ENCODE data around the gene NLRP9. TPM values are rescaled to one million over a fixed set of nuclear protein-coding genes. Genes with fewer than 3 reads are reported as not detected.

The NLRP9 gene
- total RNA-seq, 1 donor from 2014 or later = not detected

DNA sequence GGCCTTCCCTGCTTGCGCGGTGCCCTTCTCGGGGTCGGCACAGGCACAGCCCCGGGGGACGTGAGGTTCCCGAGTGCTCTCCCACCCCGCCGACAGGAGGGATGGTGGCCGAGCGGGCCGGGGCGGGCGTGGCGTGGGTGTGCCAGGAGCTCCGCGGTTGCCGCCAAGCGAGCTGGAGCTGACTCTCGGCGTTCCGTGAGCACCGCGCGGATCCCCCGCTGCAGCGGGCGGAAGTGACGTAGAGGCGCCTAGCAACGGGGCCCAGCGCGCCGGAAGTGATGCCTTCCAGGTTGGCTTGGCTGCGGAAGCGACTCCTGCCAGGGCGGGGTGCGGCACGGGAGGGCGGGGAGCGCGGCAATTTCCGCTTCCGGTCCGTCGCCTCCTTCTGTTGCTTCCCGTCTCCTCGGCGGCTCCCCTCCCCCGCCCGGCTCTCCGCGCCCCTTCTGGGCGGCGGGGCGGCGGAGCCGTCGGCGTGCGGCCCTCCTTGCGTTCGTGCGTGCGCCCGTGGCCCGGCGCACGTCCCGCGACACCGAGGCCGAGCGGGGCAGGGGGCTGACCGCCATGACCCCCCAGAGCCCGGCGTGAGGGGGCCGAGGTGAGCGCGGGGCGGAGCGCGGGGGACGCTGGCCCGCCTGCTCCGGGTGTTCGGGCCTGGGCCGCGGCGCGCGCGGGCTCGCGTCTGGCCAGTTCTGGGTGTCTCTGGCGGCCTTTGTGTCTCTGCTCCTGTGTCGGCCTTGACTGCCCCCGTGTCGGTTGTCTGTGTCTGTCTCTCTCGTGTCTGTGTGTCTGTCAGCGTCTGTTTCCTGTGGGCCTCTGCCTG lies 63.2 kb downstream of the NLRP9 start, which contains the start of gene EPN1:
TSS of gene EPN1 (plus strand) at position 386 of the 820 bp plus-strand sequence. CDS start 3,402 bp downstream, outside the sequence.
- Mint-ChIP-seq H3K27ac (ENCODE audit: unreplicated experiment) (peak within 1 kb of the TSS; percentile 92), H3K36me3 (ENCODE audit: unreplicated experiment) (peaks cover 13% of the 10 kb centered on the region), H3K9me3 (ENCODE audit: unreplicated experiment) (no peaks in the 10 kb centered on the region), H3K4me3 (ENCODE audit: unreplicated experiment) (peak within 1 kb of the TSS; percentile 97), H3K4me1 (ENCODE audit: unreplicated experiment) (peaks cover 44% of the 10 kb centered on the region), H3K27me3 (ENCODE audit: unreplicated experiment) (no peaks in the 10 kb centered on the region)
- DNase-seq (ENCODE audit: extremely low spot score, unreplicated experiment) = peak; percentile 98
- TF ChIP-seq, protein P1, sequence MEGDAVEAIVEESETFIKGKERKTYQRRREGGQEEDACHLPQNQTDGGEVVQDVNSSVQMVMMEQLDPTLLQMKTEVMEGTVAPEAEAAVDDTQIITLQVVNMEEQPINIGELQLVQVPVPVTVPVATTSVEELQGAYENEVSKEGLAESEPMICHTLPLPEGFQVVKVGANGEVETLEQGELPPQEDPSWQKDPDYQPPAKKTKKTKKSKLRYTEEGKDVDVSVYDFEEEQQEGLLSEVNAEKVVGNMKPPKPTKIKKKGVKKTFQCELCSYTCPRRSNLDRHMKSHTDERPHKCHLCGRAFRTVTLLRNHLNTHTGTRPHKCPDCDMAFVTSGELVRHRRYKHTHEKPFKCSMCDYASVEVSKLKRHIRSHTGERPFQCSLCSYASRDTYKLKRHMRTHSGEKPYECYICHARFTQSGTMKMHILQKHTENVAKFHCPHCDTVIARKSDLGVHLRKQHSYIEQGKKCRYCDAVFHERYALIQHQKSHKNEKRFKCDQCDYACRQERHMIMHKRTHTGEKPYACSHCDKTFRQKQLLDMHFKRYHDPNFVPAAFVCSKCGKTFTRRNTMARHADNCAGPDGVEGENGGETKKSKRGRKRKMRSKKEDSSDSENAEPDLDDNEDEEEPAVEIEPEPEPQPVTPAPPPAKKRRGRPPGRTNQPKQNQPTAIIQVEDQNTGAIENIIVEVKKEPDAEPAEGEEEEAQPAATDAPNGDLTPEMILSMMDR (IDR thresholded peaks at IDR 0.05) = no peak

DNA sequence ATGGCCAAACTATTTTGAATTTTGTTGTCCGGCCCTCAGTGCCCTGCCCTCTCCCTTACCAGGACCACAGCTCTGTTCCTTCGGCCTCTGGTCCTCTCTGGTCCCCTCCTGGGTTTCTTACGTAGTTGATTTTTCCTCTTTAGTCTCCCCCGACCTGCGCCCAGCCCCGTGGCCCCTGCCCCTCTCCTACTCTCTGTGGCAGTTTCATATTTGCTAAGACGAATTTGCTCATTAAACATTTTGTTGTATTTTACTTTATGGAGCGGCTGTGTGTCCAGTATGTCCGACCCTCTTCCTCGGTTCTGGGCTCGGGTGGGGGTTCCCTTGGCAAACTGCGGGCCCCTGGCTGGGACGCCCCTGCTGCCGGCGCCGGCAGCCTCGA lies 63.8 kb downstream of the NLRP9 start:
- Mint-ChIP-seq H3K27me3 (ENCODE audit: unreplicated experiment) (no peaks in the 10 kb centered on the region), H3K4me1 (ENCODE audit: unreplicated experiment) (peaks cover 44% of the 10 kb centered on the region), H3K4me3 (ENCODE audit: unreplicated experiment) (peak overlapping the region; percentile 97), H3K27ac (ENCODE audit: unreplicated experiment) (peak overlapping the region; percentile 70), H3K36me3 (ENCODE audit: unreplicated experiment) (peaks cover 14% of the 10 kb centered on the region), H3K9me3 (ENCODE audit: unreplicated experiment) (no peaks in the 10 kb centered on the region)
- TF ChIP-seq, protein P1 (IDR thresholded peaks at IDR 0.05) = no peak
- no peak for DNase-seq (ENCODE audit: extremely low spot score, unreplicated experiment)

DNA sequence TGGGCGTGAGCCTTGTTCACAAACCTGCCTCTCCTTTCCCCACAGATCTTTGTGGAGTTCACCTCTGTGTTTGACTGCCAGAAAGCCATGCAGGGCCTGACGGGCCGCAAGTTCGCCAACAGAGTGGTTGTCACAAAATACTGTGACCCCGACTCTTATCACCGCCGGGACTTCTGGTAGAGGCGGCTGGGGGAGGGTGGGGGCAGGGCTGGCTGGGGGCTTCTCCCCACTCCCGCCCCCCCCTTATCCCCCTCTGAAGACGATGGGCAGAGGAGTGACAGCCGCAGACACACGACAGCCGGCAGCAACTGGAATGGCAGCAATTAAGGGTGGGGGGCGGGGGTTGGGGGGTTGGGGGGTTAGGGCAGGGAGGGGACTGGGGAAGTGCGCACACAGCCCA lies 64.3 kb downstream of the NLRP9 start:
- peaks cover 44% of the 10 kb centered on the region for H3K4me1 Mint-ChIP-seq (ENCODE audit: unreplicated experiment)
- TF ChIP-seq, protein P1 (IDR thresholded peaks at IDR 0.05) = no peak
- peak overlapping the region; percentile 27 for H3K27ac Mint-ChIP-seq (ENCODE audit: unreplicated experiment)
- H3K9me3 Mint-ChIP-seq (ENCODE audit: unreplicated experiment) = no peaks in the 10 kb centered on the region
- no peak for DNase-seq (ENCODE audit: extremely low spot score, unreplicated experiment)
- H3K36me3 Mint-ChIP-seq (ENCODE audit: unreplicated experiment) = peaks cover 17% of the 10 kb centered on the region
- no peaks in the 10 kb centered on the region for H3K27me3 Mint-ChIP-seq (ENCODE audit: unreplicated experiment)
- no peak overlapping the region for H3K4me3 Mint-ChIP-seq (ENCODE audit: unreplicated experiment)

DNA sequence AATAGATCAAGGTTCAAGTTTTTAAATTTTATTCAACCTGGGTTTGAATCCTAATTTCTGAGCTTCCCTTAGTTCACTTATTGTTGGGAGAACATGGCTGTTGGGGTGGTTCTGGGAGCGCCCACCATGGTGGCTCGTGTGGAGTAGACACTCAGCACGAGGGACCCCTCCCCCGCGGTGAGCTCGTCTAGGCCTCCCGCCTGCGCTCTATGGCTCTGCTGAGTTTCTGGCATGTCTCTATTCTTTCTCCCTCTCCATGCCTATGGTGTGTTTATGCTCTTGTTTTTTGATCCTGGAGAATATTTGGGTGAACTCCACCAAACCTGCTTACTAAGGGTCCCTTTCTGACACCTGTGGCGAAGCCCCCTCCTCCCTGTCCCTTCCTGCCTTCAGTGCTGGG lies 64.7 kb downstream of the NLRP9 start:
- Mint-ChIP-seq H3K36me3 (ENCODE audit: unreplicated experiment) (peaks cover 16% of the 10 kb centered on the region), H3K27me3 (ENCODE audit: unreplicated experiment) (no peaks in the 10 kb centered on the region), H3K4me3 (ENCODE audit: unreplicated experiment) (no peak overlapping the region), H3K4me1 (ENCODE audit: unreplicated experiment) (peaks cover 42% of the 10 kb centered on the region), H3K27ac (ENCODE audit: unreplicated experiment) (peak overlapping the region; percentile 27), H3K9me3 (ENCODE audit: unreplicated experiment) (no peaks in the 10 kb centered on the region)
- no peak for DNase-seq (ENCODE audit: extremely low spot score, unreplicated experiment)
- TF ChIP-seq, protein P1 (IDR thresholded peaks at IDR 0.05) = no peak

DNA sequence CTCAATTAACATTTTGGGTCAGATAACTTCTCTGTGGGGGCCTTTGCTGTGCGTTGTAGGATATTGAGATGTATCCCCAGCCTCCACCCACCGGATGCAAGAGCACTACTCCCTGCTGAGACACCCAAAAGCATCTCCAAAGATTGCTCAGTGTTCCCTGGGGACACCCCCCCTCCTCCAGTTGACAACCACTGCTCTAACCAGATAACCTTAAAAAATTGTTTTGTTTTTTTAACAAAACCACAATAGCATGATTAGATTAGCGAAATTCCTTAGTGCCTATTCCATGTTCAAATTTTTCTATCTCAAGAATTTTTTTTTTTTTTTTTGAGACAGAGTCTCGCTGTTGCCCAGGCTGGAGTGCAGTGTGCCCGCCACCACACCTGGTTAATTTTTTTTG lies 65.8 kb downstream of the NLRP9 start:
- Mint-ChIP-seq H3K4me1 (ENCODE audit: unreplicated experiment) (peaks cover 37% of the 10 kb centered on the region), H3K36me3 (ENCODE audit: unreplicated experiment) (peaks cover 13% of the 10 kb centered on the region), H3K27me3 (ENCODE audit: unreplicated experiment) (no peaks in the 10 kb centered on the region), H3K27ac (ENCODE audit: unreplicated experiment) (no peak overlapping the region), H3K4me3 (ENCODE audit: unreplicated experiment) (no peak overlapping the region), H3K9me3 (ENCODE audit: unreplicated experiment) (no peaks in the 10 kb centered on the region)
- TF ChIP-seq, protein P1 (IDR thresholded peaks at IDR 0.05) = no peak
- DNase-seq (ENCODE audit: extremely low spot score, unreplicated experiment) = no peak

Data from osteocyte (in vitro differentiated cells).